ENCODE measurements around the gene GAS7. TPM values are rescaled to one million over a fixed set of nuclear protein-coding genes. Genes with fewer than 3 reads are reported as not detected.

GAS7 gene
- polyA plus RNA-seq, 1 experiment, result 1.4 TPM

GRCh38 chr17:10219193-10219592, 20.8 kb upstream of the GAS7 start:
- ChIA-PET POLR2A (no interaction called here), CTCF (no interaction called here)
- no peak for DNase-seq (ENCODE audit: low read depth)
- no peak for TF ChIP-seq CTCF (IDR thresholded peaks at IDR 0.05; ENCODE audit: insufficient read depth, low read depth, low read length)
- Histone ChIP-seq H3K36me3 (ENCODE audit: control insufficient read depth, insufficient read depth, low read length) (no peaks in the 10 kb centered on the region), H3K4me3 (ENCODE audit: low read depth, low read length) (no peak overlapping the region), H3K27me3 (ENCODE audit: control insufficient read depth, insufficient read depth, low read length) (no peaks in the 10 kb centered on the region)

GRCh38 chr17:10217916-10218315, 19.5 kb upstream of the GAS7 start:
- ChIA-PET CTCF (interaction anchor here (0.6 to 6.4 kb wide), 2 partner anchors 8 to 55 kb away, joined by 3 to 37 read pairs; no protein-coding TSS in a partner anchor), POLR2A (no interaction called here)
- no peak for DNase-seq (ENCODE audit: low read depth)
- no peaks in the 10 kb centered on the region for H3K27me3 ChIP-seq (ENCODE audit: control insufficient read depth, insufficient read depth, low read length)
- H3K4me3 ChIP-seq (ENCODE audit: low read depth, low read length), result no peak overlapping the region
- no peak for TF ChIP-seq CTCF (IDR thresholded peaks at IDR 0.05; ENCODE audit: insufficient read depth, low read depth, low read length)
- no peaks in the 10 kb centered on the region for H3K36me3 ChIP-seq (ENCODE audit: control insufficient read depth, insufficient read depth, low read length)

GRCh38 chr17:10216213-10216938, 18.0 kb upstream of the GAS7 start:
- H3K27me3 ChIP-seq (ENCODE audit: control insufficient read depth, insufficient read depth, low read length), result no peaks in the 10 kb centered on the region
- ChIA-PET CTCF (interaction anchor here (6.4 kb wide), 1 partner anchor 10 kb away, joined by 37 read pairs; no protein-coding TSS in a partner anchor), POLR2A (no interaction called here)
- no peaks in the 10 kb centered on the region for H3K36me3 ChIP-seq (ENCODE audit: control insufficient read depth, insufficient read depth, low read length)
- TF ChIP-seq CTCF (IDR thresholded peaks at IDR 0.05; ENCODE audit: insufficient read depth, low read depth, low read length), result no peak
- DNase-seq (ENCODE audit: low read depth), result no peak
- no peak overlapping the region for H3K4me3 ChIP-seq (ENCODE audit: low read depth, low read length)

- ChIA-PET POLR2A (no interaction called here), CTCF (interaction anchor here (6.4 kb wide), 1 partner anchor 11 kb away, joined by 37 read pairs; no protein-coding TSS in a partner anchor)
- no peaks in the 10 kb centered on the region for H3K27me3 ChIP-seq (ENCODE audit: control insufficient read depth, insufficient read depth, low read length)
- H3K36me3 ChIP-seq (ENCODE audit: control insufficient read depth, insufficient read depth, low read length), result no peaks in the 10 kb centered on the region
- H3K4me3 ChIP-seq (ENCODE audit: low read depth, low read length), result no peak overlapping the region
- TF ChIP-seq CTCF (IDR thresholded peaks at IDR 0.05; ENCODE audit: insufficient read depth, low read depth, low read length), result no peak
- no peak for DNase-seq (ENCODE audit: low read depth)
These were observed 16.9 kb upstream of the GAS7 start for GRCh38 chr17:10215286-10215685.

- TF ChIP-seq CTCF (IDR thresholded peaks at IDR 0.05; ENCODE audit: insufficient read depth, low read depth, low read length), result no peak
- ChIA-PET POLR2A (no interaction called here), CTCF (no interaction called here)
These were observed 13.3 kb upstream of the GAS7 start for GRCh38 chr17:10211666-10212065.

More at GRCh38 chr17:10211666-10212065, 13.3 kb upstream of the GAS7 start:
- DNase-seq (ENCODE audit: low read depth), result no peak
- Histone ChIP-seq H3K27me3 (ENCODE audit: control insufficient read depth, insufficient read depth, low read length) (no peaks in the 10 kb centered on the region), H3K4me3 (ENCODE audit: low read depth, low read length) (no peak overlapping the region), H3K36me3 (ENCODE audit: control insufficient read depth, insufficient read depth, low read length) (no peaks in the 10 kb centered on the region)
